ENCODE measurements around the gene SLC2A11. TPM values are rescaled to one million over a fixed set of nuclear protein-coding genes. Genes with fewer than 3 reads are reported as not detected.

The SLC2A11 gene
- total RNA-seq, 1 donor from 2014 or later, result 2.1 TPM

GRCh38 chr22:23832226-23833016 is 25.3 kb upstream of the SLC2A11 start:
- Histone ChIP-seq H3K4me3 (ENCODE audit: low read length in 3 of 3) (no peak overlapping the region), H3K27me3 (ENCODE audit: control insufficient read depth in 3 of 3, insufficient read depth in 3 of 3, low read length in 3 of 3) (no peaks in the 10 kb centered on the region), H3K9ac (ENCODE audit: low read depth in 1 of 3, low read length in 3 of 3) (peak overlapping the region in 2 of 3 donors; percentile 43 to 62), H3K27ac (ENCODE audit: low read depth, low read length) (no peak overlapping the region), H3K9me3 (ENCODE audit: control insufficient read depth in 3 of 3, low read length in 3 of 3) (no peaks in the 10 kb centered on the region), H3K36me3 (ENCODE audit: control insufficient read depth in 3 of 3, insufficient read depth in 3 of 3, low read length in 3 of 3) (peaks cover 17 to 30% (median 24%) of the 10 kb centered on the region in 3 donors), H3K4me1 (ENCODE audit: control insufficient read depth in 3 of 3, insufficient read depth in 3 of 3, low read length in 3 of 3) (peaks cover 65 to 78% (median 72%) of the 10 kb centered on the region in 3 donors)

- H3K27ac ChIP-seq (ENCODE audit: low read depth, low read length), result no peak overlapping the region
- H3K4me3 ChIP-seq (ENCODE audit: low read length in 3 of 3), result no peak overlapping the region
- peaks cover 17 to 26% (median 19%) of the 10 kb centered on the region in 3 donors for H3K36me3 ChIP-seq (ENCODE audit: control insufficient read depth in 3 of 3, insufficient read depth in 3 of 3, low read length in 3 of 3)
- no peaks in the 10 kb centered on the region for H3K9me3 ChIP-seq (ENCODE audit: control insufficient read depth in 3 of 3, low read length in 3 of 3)
- no peaks in the 10 kb centered on the region for H3K27me3 ChIP-seq (ENCODE audit: control insufficient read depth in 3 of 3, insufficient read depth in 3 of 3, low read length in 3 of 3)
- peaks cover 67 to 76% (median 74%) of the 10 kb centered on the region in 3 donors for H3K4me1 ChIP-seq (ENCODE audit: control insufficient read depth in 3 of 3, insufficient read depth in 3 of 3, low read length in 3 of 3)
- H3K9ac ChIP-seq (ENCODE audit: low read depth in 1 of 3, low read length in 3 of 3), result peak overlapping the region in 1 of 3 donors; percentile 62
These were observed 24.5 kb upstream of the SLC2A11 start for GRCh38 chr22:23833017-23833751.

- H3K4me1 ChIP-seq (ENCODE audit: control insufficient read depth in 3 of 3, insufficient read depth in 3 of 3, low read length in 3 of 3), result peaks cover 66 to 74% (median 73%) of the 10 kb centered on the region in 3 donors
- H3K36me3 ChIP-seq (ENCODE audit: control insufficient read depth in 3 of 3, insufficient read depth in 3 of 3, low read length in 3 of 3), result peaks cover 12 to 23% (median 19%) of the 10 kb centered on the region in 3 donors
- H3K27ac ChIP-seq (ENCODE audit: low read depth, low read length), result no peak overlapping the region
- H3K27me3 ChIP-seq (ENCODE audit: control insufficient read depth in 3 of 3, insufficient read depth in 3 of 3, low read length in 3 of 3), result no peaks in the 10 kb centered on the region
- H3K9me3 ChIP-seq (ENCODE audit: control insufficient read depth in 3 of 3, low read length in 3 of 3), result no peaks in the 10 kb centered on the region
- H3K4me3 ChIP-seq (ENCODE audit: low read length in 3 of 3), result no peak overlapping the region
- peak overlapping the region in 1 of 3 donors; percentile 62 for H3K9ac ChIP-seq (ENCODE audit: low read depth in 1 of 3, low read length in 3 of 3)
These were observed 23.8 kb upstream of the SLC2A11 start for GRCh38 chr22:23833911-23834317.

GRCh38 chr22:23834406-23834792 is 23.3 kb upstream of the SLC2A11 start:
- no peaks in the 10 kb centered on the region for H3K9me3 ChIP-seq (ENCODE audit: control insufficient read depth in 3 of 3, low read length in 3 of 3)
- H3K36me3 ChIP-seq (ENCODE audit: control insufficient read depth in 3 of 3, insufficient read depth in 3 of 3, low read length in 3 of 3), result peaks cover 7 to 23% (median 19%) of the 10 kb centered on the region in 3 donors
- peak overlapping the region; percentile 83 for H3K27ac ChIP-seq (ENCODE audit: low read depth, low read length)
- H3K9ac ChIP-seq (ENCODE audit: low read depth in 1 of 3, low read length in 3 of 3), result peak overlapping the region; percentile 59 to 72 (median 65)
- H3K4me3 ChIP-seq (ENCODE audit: low read length in 3 of 3), result peak overlapping the region in 1 of 3 donors; percentile 22
- no peaks in the 10 kb centered on the region for H3K27me3 ChIP-seq (ENCODE audit: control insufficient read depth in 3 of 3, insufficient read depth in 3 of 3, low read length in 3 of 3)
- peaks cover 65 to 74% (median 71%) of the 10 kb centered on the region in 3 donors for H3K4me1 ChIP-seq (ENCODE audit: control insufficient read depth in 3 of 3, insufficient read depth in 3 of 3, low read length in 3 of 3)

- Histone ChIP-seq H3K27ac (ENCODE audit: low read depth, low read length) (peak overlapping the region; percentile 83), H3K9ac (ENCODE audit: low read depth in 1 of 3, low read length in 3 of 3) (peak overlapping the region; percentile 59 to 72 (median 65)), H3K27me3 (ENCODE audit: control insufficient read depth in 3 of 3, insufficient read depth in 3 of 3, low read length in 3 of 3) (no peaks in the 10 kb centered on the region), H3K4me3 (ENCODE audit: low read length in 3 of 3) (peak overlapping the region; percentile 12 to 24 (median 22)), H3K4me1 (ENCODE audit: control insufficient read depth in 3 of 3, insufficient read depth in 3 of 3, low read length in 3 of 3) (peaks cover 64 to 74% (median 72%) of the 10 kb centered on the region in 3 donors), H3K9me3 (ENCODE audit: control insufficient read depth in 3 of 3, low read length in 3 of 3) (no peaks in the 10 kb centered on the region), H3K36me3 (ENCODE audit: control insufficient read depth in 3 of 3, insufficient read depth in 3 of 3, low read length in 3 of 3) (peaks cover 6 to 23% (median 19%) of the 10 kb centered on the region in 3 donors)
These were observed 22.7 kb upstream of the SLC2A11 start for GRCh38 chr22:23834793-23835483.

GRCh38 chr22:23835484-23836144 is 22.1 kb upstream of the SLC2A11 start:
- H3K27me3 ChIP-seq (ENCODE audit: control insufficient read depth in 3 of 3, insufficient read depth in 3 of 3, low read length in 3 of 3), result no peaks in the 10 kb centered on the region
- H3K9me3 ChIP-seq (ENCODE audit: control insufficient read depth in 3 of 3, low read length in 3 of 3), result no peaks in the 10 kb centered on the region
- H3K4me1 ChIP-seq (ENCODE audit: control insufficient read depth in 3 of 3, insufficient read depth in 3 of 3, low read length in 3 of 3), result peaks cover 61 to 75% (median 74%) of the 10 kb centered on the region in 3 donors
- H3K27ac ChIP-seq (ENCODE audit: low read depth, low read length), result peak overlapping the region; percentile 83
- H3K9ac ChIP-seq (ENCODE audit: low read depth in 1 of 3, low read length in 3 of 3), result peak overlapping the region; percentile 59 to 72 (median 65)
- H3K36me3 ChIP-seq (ENCODE audit: control insufficient read depth in 3 of 3, insufficient read depth in 3 of 3, low read length in 3 of 3), result peaks cover 6 to 20% (median 19%) of the 10 kb centered on the region in 3 donors
- H3K4me3 ChIP-seq (ENCODE audit: low read length in 3 of 3), result peak overlapping the region; percentile 12 to 24 (median 14)

DNA sequence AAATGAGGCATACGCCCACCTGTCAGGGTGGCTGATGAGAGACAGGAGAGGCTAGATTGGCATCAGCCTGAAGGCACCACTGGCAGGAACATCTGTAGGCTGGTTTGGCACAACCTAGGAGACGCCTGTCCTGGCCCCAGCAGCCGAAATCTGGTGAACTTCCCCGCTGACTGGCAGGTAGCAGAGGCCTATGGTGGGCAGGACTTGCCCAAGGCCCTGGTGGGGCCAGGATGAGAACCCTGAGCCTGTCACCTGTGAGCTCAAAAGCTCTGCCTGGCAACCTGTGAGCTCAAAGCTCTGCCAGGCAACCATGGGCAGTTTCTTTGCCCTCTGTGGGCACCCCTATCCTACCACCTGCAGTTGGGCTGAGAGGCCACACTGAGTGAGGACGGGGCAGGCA is 21.4 kb upstream of the SLC2A11 start:
- H3K27ac ChIP-seq (ENCODE audit: low read depth, low read length), result peak overlapping the region; percentile 83

GRCh38 chr22:23836692-23837495 is 20.8 kb upstream of the SLC2A11 start:
- no peak overlapping the region for H3K9ac ChIP-seq (ENCODE audit: low read depth in 1 of 3, low read length in 3 of 3)
- H3K4me3 ChIP-seq (ENCODE audit: low read length in 3 of 3), result no peak overlapping the region
- H3K27ac ChIP-seq (ENCODE audit: low read depth, low read length), result peak overlapping the region; percentile 83
- peaks cover 57 to 67% (median 67%) of the 10 kb centered on the region in 3 donors for H3K4me1 ChIP-seq (ENCODE audit: control insufficient read depth in 3 of 3, insufficient read depth in 3 of 3, low read length in 3 of 3)
- H3K9me3 ChIP-seq (ENCODE audit: control insufficient read depth in 3 of 3, low read length in 3 of 3), result no peaks in the 10 kb centered on the region
- H3K27me3 ChIP-seq (ENCODE audit: control insufficient read depth in 3 of 3, insufficient read depth in 3 of 3, low read length in 3 of 3), result no peaks in the 10 kb centered on the region
- peaks cover 6 to 17% (median 16%) of the 10 kb centered on the region in 3 donors for H3K36me3 ChIP-seq (ENCODE audit: control insufficient read depth in 3 of 3, insufficient read depth in 3 of 3, low read length in 3 of 3)

More for the DNA sequence above, 21.4 kb upstream of the SLC2A11 start:
- Histone ChIP-seq H3K9ac (ENCODE audit: low read depth in 1 of 3, low read length in 3 of 3) (peak overlapping the region in 2 of 3 donors; percentile 47 to 72), H3K9me3 (ENCODE audit: control insufficient read depth in 3 of 3, low read length in 3 of 3) (no peaks in the 10 kb centered on the region), H3K36me3 (ENCODE audit: control insufficient read depth in 3 of 3, insufficient read depth in 3 of 3, low read length in 3 of 3) (peaks cover 6 to 20% (median 19%) of the 10 kb centered on the region in 3 donors), H3K27me3 (ENCODE audit: control insufficient read depth in 3 of 3, insufficient read depth in 3 of 3, low read length in 3 of 3) (no peaks in the 10 kb centered on the region), H3K4me3 (ENCODE audit: low read length in 3 of 3) (peak overlapping the region in 1 of 3 donors; percentile 12), H3K4me1 (ENCODE audit: control insufficient read depth in 3 of 3, insufficient read depth in 3 of 3, low read length in 3 of 3) (peaks cover 57 to 71% (median 71%) of the 10 kb centered on the region in 3 donors)

All from skeletal muscle tissue (tissue), 4 donors.